Lower lobe of right lung (tissue), 2 donors: ENCODE measurements around the gene LATS1. TPM values are rescaled to one million over a fixed set of nuclear protein-coding genes. Genes with fewer than 3 reads are reported as not detected.
"Not testable (repeated sequence)": the region's sequence is repeated elsewhere in the genome, so short reads cannot be mapped to it uniquely, and the experiment has no call there.

ENCODE experiments used
- ATAC-seq, 2 donors: fragments of 200-7000 bp; cut with Tn5 transposase; one replicate each; pipeline ENCODE4 v1.9.1; 2020 to 2022; ENCODE audit warnings: mild to moderate bottlenecking in 2 of 2, moderate library complexity in 2 of 2
- DNase-seq: peaks from one replicate; pipeline ENCODE4 v3.0.0-alpha.2; 2020
- H3K27ac ChIP-seq: fragments of 200-600 bp; one replicate; pipeline ENCODE4 v1.8.0; 2022
- H3K27me3 ChIP-seq: fragments of 200-600 bp; one replicate; pipeline ENCODE4 v1.8.0; 2022; ENCODE audit warnings: low read depth
- H3K36me3 ChIP-seq: fragments of 200-600 bp; one replicate; pipeline ENCODE4 v1.8.0; 2022; ENCODE audit warnings: mild to moderate bottlenecking
- H3K4me1 ChIP-seq: fragments of 200-600 bp; one replicate; pipeline ENCODE4 v1.8.0; 2022
- H3K4me3 ChIP-seq: fragments of 200-600 bp; one replicate; pipeline ENCODE4 v1.8.0; 2022; ENCODE audit warnings: mild to moderate bottlenecking
- H3K9me3 ChIP-seq: fragments of 200-600 bp; one replicate; pipeline ENCODE4 v1.8.0; 2022
- intact Hi-C: fragments of 100-400 bp; cut with DNase I; formaldehyde crosslinking; loops from one replicate; pipeline ENCODE4 v1.11.0; 2022
- total RNA-seq: library from RNA; stranded (reverse); fragmentation: NEBNext Ultra II Directional; extraction: Animal tissue kit (Norgen Biotek cat#: 25700); gene quantifications from one replicate; pipeline ENCODE4 v1.2.1, GENCODE V29; 2021
- TF ChIP-seq, protein P1 (sequence below): fragments of 200-600 bp; IDR thresholded peaks from one replicate; pipeline ENCODE4 v1.8.0; 2022; ENCODE audit warnings: antibody characterized with exemption, mild to moderate bottlenecking
- donor health status: DM: no; HTN: yes; CAD: no; lungs with severe emphysema.

Gene LATS1
- total RNA-seq, 1 donor from 2014 or later = 30.7 TPM

DNA sequence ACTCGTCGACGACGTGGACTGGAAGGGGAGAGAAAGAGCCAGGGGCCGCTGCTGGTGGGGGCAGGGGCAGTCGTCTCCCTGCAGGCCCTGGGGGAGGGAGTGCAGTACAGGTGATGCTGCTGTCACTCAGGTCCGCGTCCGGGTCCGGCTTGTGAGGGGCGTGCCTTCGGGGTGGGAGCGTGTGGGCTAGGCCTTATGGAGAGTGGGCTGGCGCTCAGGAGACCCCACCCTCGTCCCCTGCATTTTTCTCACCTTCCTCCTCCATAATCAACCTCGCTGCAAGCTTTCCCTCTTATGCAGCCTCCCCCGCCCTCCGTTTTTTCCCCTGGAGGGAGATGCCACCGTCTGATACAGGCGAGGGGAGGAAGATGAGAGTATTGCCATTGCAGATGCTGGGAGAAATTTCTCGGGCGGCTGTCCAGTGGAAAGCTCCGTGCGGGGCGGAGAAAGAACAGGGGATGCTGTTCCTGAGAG, 32.3 kb upstream of the LATS1 start:
- H3K27ac ChIP-seq = peak overlapping the region; percentile 90
- H3K36me3 ChIP-seq = no peaks in the 10 kb centered on the region
- DNase-seq (peak; percentile 68), ATAC-seq (peak; percentile 57 to 58)
- H3K27me3 ChIP-seq = no peaks in the 10 kb centered on the region
- peaks cover 45% of the 10 kb centered on the region for H3K4me1 ChIP-seq
- intact Hi-C loops = no loop called here
- H3K9me3 ChIP-seq = no peaks in the 10 kb centered on the region
- peak overlapping the region; percentile 77 for H3K4me3 ChIP-seq
- TF ChIP-seq, protein P1, sequence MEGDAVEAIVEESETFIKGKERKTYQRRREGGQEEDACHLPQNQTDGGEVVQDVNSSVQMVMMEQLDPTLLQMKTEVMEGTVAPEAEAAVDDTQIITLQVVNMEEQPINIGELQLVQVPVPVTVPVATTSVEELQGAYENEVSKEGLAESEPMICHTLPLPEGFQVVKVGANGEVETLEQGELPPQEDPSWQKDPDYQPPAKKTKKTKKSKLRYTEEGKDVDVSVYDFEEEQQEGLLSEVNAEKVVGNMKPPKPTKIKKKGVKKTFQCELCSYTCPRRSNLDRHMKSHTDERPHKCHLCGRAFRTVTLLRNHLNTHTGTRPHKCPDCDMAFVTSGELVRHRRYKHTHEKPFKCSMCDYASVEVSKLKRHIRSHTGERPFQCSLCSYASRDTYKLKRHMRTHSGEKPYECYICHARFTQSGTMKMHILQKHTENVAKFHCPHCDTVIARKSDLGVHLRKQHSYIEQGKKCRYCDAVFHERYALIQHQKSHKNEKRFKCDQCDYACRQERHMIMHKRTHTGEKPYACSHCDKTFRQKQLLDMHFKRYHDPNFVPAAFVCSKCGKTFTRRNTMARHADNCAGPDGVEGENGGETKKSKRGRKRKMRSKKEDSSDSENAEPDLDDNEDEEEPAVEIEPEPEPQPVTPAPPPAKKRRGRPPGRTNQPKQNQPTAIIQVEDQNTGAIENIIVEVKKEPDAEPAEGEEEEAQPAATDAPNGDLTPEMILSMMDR = no peak

GRCh38 chr6:149749594-149750135, 31.8 kb upstream of the LATS1 start, which contains the start of gene PCMT1:
Gene PCMT1, plus strand, starts transcription at chr6:149749741. Its CDS starts 161 bp downstream, at chr6:149749902.
- peaks cover 49% of the 10 kb centered on the region for H3K4me1 ChIP-seq
- H3K27ac ChIP-seq = peak within 1 kb of the TSS; percentile 90
- intact Hi-C loops = no loop called here
- no peaks in the 10 kb centered on the region for H3K36me3 ChIP-seq
- peak; percentile 98 to 99 for ATAC-seq
- no peaks in the 10 kb centered on the region for H3K27me3 ChIP-seq
- peak within 1 kb of the TSS; percentile 77 for H3K4me3 ChIP-seq
- H3K9me3 ChIP-seq = no peaks in the 10 kb centered on the region
- DNase-seq = peak; percentile 93
- TF ChIP-seq, protein P1 = no peak

DNA sequence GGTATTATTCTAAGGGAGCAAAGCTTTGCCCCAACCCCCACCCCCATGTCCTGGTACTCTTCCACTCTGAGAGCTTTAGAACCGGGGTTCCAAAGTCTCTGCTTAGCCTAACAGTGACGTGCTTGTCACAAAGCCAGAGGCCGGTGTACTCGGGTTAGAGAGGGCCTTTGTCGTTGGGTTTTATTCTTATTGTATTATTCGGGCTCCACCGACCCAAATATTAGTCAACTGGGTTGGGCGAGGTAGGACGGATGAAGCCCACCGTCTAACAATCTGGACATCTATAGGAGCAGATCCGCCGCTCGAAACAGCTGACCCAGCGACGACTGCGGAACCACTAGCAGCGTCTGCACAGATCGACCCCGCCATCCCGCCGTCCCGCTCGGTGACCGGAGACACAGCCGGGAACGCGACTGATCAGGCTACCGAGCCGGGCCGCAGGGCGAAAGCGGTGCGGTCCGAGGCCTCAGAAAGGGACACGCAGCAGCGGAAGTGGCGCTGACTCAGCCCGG, 31.2 kb upstream of the LATS1 start:
- peak; percentile 26 to 35 for ATAC-seq
- H3K9me3 ChIP-seq, intact Hi-C loops, H3K27me3 ChIP-seq, DNase-seq, H3K36me3 ChIP-seq: not testable (repeated sequence)
- peak overlapping the region; percentile 77 for H3K4me3 ChIP-seq
- H3K4me1 ChIP-seq = peaks cover 54% of the 10 kb centered on the region
- peak overlapping the region; percentile 90 for H3K27ac ChIP-seq

GRCh38 chr6:149746147-149746946, 28.4 kb upstream of the LATS1 start, which contains the start of gene NUP43:
Gene NUP43, minus strand, starts transcription at chr6:149746529. Its CDS starts 34 bp downstream, at chr6:149746495.
- Histone ChIP-seq H3K36me3 (peaks cover 27% of the 10 kb centered on the region), H3K4me3 (peak within 1 kb of the TSS; percentile 89), H3K9me3 (no peaks in the 10 kb centered on the region), H3K4me1 (peaks cover 27% of the 10 kb centered on the region), H3K27me3 (no peaks in the 10 kb centered on the region), H3K27ac (peak within 1 kb of the TSS; percentile 63)
- peak; percentile 80 to 84 for ATAC-seq
- intact Hi-C loops = no loop called here
- DNase-seq = peak; percentile 96
- TF ChIP-seq, protein P1 = peak; percentile 66

- intact Hi-C loops, ATAC-seq, H3K27me3 ChIP-seq, H3K9me3 ChIP-seq, H3K27ac ChIP-seq, DNase-seq: not testable (repeated sequence)
- Histone ChIP-seq H3K4me3 (peak overlapping the region; percentile 89), H3K36me3 (peaks cover 38% of the 10 kb centered on the region), H3K4me1 (peaks cover 17% of the 10 kb centered on the region)
Observed at GRCh38 chr6:149745252-149745651, 27.4 kb upstream of the LATS1 start.

- Histone ChIP-seq H3K4me3 (no peak overlapping the region), H3K36me3 (peaks cover 100% of the 10 kb centered on the region), H3K27me3 (no peaks in the 10 kb centered on the region), H3K4me1 (no peaks in the 10 kb centered on the region), H3K9me3 (no peaks in the 10 kb centered on the region), H3K27ac (no peak overlapping the region)
- no peak for DNase-seq
- no peak for ATAC-seq
- TF ChIP-seq, protein P1 = no peak
- intact Hi-C loops = no loop called here
Observed at GRCh38 chr6:149734915-149735314, 17.0 kb upstream of the LATS1 start.
